HG02981 (cell line): ENCODE measurements around the gene RNF6.
A peak's percentile ranks its signal among the peaks of the same experiment; 100 is the strongest.
"Not testable (repeated sequence)": the region's sequence is repeated elsewhere in the genome, so short reads cannot be mapped to it uniquely, and the experiment has no call there.

Source experiments
- ATAC-seq: cut with Tn5 transposase; IDR thresholded peaks from one replicate; pipeline ENCODE4 v1.9.1; 2021; ENCODE audit warnings: mild to moderate bottlenecking, moderate library complexity; ENCODE audit not compliant: unreplicated experiment

RNF6 gene

GRCh38 chr13:26221721-26222519, at the start of gene RNF6:
Gene RNF6, minus strand, starts transcription at chr13:26222314. Its CDS starts 2,665 bp downstream, at chr13:26219649.
- ATAC-seq = peak; percentile 97

GRCh38 chr13:26270707-26271106, 48.6 kb upstream of the RNF6 start:
- no peak for ATAC-seq

GRCh38 chr13:26266311-26266710, 44.2 kb upstream of the RNF6 start:
- ATAC-seq = no peak

GRCh38 chr13:26262156-26262555, 40.0 kb upstream of the RNF6 start:
- ATAC-seq = no peak

GRCh38 chr13:26259634-26260033, 37.5 kb upstream of the RNF6 start:
- ATAC-seq = no peak

- no peak for ATAC-seq
Measured at GRCh38 chr13:26257049-26257448, 34.9 kb upstream of the RNF6 start.

- ATAC-seq = no peak
Measured at GRCh38 chr13:26255691-26256277, 33.7 kb upstream of the RNF6 start.

- no peak for ATAC-seq
Measured at GRCh38 chr13:26255115-26255514, 33.0 kb upstream of the RNF6 start.

- ATAC-seq = peak; percentile 28
Measured at GRCh38 chr13:26254583-26255111, 32.5 kb upstream of the RNF6 start.

- ATAC-seq = peak; percentile 82
Measured at GRCh38 chr13:26253787-26254582, 31.9 kb upstream of the RNF6 start, which contains the start of gene CDK8. Gene CDK8, plus strand, starts transcription at chr13:26254129. Its CDS starts 513 bp downstream, at chr13:26254642.

GRCh38 chr13:26253262-26253786, 31.2 kb upstream of the RNF6 start:
- ATAC-seq = no peak

GRCh38 chr13:26252006-26252405, 29.9 kb upstream of the RNF6 start:
- not testable (repeated sequence) for ATAC-seq

GRCh38 chr13:26249551-26249950, 27.4 kb upstream of the RNF6 start:
- no peak for ATAC-seq

- ATAC-seq = no peak
Measured at GRCh38 chr13:26247608-26248007, 25.5 kb upstream of the RNF6 start.

- no peak for ATAC-seq
Measured at GRCh38 chr13:26247011-26247410, 24.9 kb upstream of the RNF6 start.

GRCh38 chr13:26246154-26246553, 24.0 kb upstream of the RNF6 start:
- no peak for ATAC-seq

- ATAC-seq = no peak
Measured at GRCh38 chr13:26236296-26236695, 14.2 kb upstream of the RNF6 start.

- no peak for ATAC-seq
Measured at GRCh38 chr13:26230703-26231102, 8.6 kb upstream of the RNF6 start.

GRCh38 chr13:26229080-26229615, 7.0 kb upstream of the RNF6 start:
- ATAC-seq = no peak

GRCh38 chr13:26228096-26228495, 6.0 kb upstream of the RNF6 start:
- ATAC-seq = no peak
